ENCODE data around the gene ABCC9.

The ABCC9 gene

DNA sequence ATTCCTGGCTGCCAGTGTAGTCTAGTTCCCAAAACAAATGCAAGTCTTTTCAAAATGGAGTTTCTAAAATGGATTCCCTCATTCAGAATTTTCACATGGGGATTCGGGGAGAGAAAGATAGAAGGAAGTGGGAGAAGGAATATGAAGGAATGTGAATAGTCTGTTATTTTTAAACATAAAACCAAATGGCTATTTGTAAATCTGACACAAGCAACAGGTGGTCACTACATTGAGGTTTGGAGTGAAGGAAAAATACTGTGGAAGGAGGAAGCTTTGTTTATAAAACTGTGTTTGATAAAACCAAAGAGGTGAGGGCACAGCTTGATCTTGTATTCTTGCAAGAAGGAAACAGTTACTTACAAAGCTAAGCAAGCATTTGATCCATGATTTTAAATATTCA lies 101.5 kb downstream of the ABCC9 start:
- TF ChIP-seq, protein P1, sequence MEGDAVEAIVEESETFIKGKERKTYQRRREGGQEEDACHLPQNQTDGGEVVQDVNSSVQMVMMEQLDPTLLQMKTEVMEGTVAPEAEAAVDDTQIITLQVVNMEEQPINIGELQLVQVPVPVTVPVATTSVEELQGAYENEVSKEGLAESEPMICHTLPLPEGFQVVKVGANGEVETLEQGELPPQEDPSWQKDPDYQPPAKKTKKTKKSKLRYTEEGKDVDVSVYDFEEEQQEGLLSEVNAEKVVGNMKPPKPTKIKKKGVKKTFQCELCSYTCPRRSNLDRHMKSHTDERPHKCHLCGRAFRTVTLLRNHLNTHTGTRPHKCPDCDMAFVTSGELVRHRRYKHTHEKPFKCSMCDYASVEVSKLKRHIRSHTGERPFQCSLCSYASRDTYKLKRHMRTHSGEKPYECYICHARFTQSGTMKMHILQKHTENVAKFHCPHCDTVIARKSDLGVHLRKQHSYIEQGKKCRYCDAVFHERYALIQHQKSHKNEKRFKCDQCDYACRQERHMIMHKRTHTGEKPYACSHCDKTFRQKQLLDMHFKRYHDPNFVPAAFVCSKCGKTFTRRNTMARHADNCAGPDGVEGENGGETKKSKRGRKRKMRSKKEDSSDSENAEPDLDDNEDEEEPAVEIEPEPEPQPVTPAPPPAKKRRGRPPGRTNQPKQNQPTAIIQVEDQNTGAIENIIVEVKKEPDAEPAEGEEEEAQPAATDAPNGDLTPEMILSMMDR (IDR thresholded peaks at IDR 0.05): no peak

DNA sequence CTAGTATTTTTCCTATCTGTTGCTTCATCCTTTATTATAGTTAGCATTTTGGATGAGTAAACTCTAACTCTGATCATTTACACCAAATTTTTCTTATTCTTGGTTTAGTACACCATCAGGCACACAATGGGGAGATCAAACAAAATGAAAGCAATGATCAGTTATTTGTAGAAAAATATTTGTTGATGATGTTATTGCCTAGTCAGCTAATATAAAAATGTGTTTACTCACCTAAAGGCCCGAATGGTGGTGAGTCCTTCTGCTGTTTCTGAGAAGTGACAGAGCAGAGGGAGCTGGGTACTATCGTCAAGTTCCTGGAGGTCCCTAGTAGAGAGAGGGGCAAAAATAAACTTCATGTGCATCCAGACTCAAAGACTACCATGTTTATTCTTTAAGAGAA lies 103.4 kb downstream of the ABCC9 start:
- TF ChIP-seq, protein P1 (IDR thresholded peaks at IDR 0.05): no peak

DNA sequence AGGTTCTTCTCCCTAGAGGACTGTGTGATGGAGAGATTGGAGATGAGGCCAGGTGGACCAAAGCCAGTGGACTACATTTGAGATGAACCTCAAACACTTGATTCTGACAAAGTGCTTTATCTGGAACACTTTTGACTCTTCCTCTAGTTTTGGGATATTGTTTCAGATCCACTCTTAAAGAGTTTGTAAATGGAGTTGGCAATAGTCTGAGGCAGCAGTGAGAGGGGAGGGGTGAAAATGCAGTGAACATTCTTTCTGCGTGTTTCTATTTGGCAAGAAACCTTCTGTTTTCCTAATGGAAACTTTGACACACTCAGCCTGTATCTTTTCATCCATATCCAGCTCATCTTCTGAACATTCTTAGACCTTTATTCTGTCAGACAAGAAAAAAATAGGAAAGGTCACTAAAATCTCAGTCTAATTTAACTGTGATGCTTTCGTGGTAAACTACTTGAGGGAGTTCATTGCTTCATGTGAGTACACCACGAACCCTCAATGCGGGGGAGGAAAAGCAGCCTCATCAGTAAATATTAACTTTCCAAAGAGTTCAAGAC lies 109.4 kb downstream of the ABCC9 start:
- TF ChIP-seq, protein P1 (IDR thresholded peaks at IDR 0.05): no peak

DNA sequence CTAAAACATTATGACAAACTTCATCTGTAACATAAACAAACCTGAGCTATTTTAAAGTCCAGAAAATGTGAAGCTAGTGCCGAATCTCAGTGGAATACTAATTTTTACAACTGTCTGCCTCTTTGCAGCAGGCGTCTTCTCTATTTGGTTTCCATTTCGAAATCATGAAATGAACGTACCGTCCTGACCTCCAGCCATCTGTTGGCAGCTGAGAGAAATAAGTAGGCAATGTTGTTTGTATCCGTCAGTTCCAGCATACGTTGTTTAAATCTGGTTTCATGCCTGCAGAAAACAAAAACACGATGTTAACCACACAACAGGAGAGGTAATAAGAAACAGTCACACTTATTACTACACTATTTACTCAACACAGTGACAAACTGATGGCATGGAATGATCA lies 112.4 kb downstream of the ABCC9 start:
- TF ChIP-seq, protein P1 (IDR thresholded peaks at IDR 0.05): no peak

DNA sequence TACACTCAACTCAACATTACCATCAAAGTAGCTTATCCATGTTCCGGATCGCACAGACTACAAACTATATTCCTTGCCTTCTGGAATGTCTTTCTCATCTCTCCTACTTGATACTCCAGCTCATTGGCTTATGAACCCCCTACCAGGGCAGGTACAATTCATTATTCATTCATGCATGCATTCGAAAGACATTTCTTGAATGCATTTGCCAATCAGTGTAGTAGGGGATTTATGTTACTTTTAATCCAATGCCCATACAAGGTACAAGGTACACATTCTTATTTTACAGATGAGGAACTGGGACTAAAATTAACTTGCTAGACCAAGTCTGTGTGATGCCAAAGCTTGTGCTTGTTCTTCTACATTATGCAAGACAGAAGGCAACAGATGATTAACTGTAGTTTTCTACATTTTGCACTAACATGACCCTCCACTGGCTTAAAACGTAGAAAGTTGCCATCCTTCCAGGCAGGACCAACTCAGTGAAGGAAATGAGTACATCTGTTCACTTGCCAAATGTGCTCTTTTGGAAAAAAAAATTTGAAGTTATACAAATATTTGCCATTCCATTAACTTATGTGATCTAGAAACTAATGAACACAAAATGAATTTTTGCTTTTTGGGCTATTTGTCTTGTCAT lies 113.0 kb downstream of the ABCC9 start:
- TF ChIP-seq, protein P1 (IDR thresholded peaks at IDR 0.05): no peak

DNA sequence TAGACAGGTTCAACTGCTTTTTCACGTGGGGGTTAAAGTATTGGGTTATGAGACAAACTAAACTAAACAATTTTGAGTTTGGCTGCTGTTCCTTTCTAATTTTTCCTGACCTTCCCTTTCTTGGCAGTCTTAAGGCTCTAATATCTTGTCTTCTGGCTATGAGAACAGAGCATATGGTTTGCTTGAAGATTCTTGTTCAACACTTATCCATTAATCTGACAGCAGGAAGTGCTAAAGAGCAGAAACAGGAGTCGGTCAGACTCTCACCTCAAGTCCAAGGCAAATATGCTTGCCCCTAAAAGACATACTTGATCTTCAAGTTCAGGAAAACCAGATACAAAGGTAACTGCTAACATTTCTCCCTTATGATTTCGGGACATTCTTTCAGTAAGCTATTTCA lies 114.1 kb downstream of the ABCC9 start:
- TF ChIP-seq, protein P1 (IDR thresholded peaks at IDR 0.05): no peak

DNA sequence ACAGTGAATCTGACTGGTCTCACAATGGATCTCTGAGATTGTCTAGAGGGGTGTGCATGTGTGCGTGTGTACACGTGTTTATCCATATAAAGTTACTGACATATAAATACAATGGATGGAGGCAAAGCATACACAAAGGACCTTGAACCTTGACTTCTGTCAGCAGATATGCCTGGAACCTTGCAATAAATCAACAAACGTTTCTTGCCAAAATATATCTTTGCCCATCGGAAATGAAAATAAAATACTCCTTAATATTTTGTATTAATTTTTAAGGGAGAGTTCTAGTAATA lies 114.7 kb downstream of the ABCC9 start:
- TF ChIP-seq, protein P1 (IDR thresholded peaks at IDR 0.05): no peak
